Measurements from ENCODE around the gene RIN3.

RIN3 gene, protein sequence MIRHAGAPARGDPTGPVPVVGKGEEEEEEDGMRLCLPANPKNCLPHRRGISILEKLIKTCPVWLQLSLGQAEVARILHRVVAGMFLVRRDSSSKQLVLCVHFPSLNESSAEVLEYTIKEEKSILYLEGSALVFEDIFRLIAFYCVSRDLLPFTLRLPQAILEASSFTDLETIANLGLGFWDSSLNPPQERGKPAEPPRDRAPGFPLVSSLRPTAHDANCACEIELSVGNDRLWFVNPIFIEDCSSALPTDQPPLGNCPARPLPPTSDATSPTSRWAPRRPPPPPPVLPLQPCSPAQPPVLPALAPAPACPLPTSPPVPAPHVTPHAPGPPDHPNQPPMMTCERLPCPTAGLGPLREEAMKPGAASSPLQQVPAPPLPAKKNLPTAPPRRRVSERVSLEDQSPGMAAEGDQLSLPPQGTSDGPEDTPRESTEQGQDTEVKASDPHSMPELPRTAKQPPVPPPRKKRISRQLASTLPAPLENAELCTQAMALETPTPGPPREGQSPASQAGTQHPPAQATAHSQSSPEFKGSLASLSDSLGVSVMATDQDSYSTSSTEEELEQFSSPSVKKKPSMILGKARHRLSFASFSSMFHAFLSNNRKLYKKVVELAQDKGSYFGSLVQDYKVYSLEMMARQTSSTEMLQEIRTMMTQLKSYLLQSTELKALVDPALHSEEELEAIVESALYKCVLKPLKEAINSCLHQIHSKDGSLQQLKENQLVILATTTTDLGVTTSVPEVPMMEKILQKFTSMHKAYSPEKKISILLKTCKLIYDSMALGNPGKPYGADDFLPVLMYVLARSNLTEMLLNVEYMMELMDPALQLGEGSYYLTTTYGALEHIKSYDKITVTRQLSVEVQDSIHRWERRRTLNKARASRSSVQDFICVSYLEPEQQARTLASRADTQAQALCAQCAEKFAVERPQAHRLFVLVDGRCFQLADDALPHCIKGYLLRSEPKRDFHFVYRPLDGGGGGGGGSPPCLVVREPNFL

DNA sequence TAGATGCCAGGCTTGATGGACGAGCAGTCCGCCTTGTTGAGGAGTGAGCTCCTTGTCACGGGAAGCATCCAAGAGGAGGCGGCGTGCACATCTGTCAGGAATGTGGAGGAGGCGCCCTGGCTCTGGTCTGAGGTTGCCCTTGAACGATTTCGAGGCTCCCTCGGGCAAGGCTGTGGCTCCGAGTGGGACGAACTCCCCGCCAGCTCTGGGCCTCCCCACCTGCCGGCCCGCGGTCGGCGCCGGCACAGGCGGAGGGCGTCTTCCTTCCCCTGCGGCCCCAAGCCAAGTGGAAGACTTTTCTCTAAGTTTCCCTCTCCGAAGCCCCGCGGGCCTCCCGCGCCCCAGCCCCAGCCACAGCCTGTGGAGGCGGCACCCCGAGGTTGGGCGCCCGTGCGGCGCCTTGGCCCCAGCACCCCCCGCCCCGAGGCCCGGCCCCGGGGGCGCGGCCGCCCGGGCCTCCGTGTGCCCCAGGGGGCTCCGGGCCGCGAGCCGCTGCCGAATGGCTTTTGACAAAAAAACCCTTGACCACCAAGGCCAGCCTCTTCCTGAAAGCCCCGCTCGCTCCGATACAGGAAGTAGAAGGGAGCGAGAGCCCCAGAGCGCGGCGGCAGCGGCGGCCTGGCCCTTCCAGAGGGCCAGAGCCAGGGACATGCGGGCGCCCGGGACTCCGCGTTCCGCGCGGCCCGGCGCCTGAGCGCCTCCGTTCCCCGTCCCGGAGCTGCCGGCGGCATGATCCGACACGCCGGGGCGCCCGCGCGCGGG is at the start of gene RIN3:
TSS of gene RIN3 (plus strand) at position 578 of the 762 bp plus-strand sequence. CDS start at position 730, 152 bp downstream.
- Mint-ChIP-seq H3K27me3 (no peaks in the 10 kb centered on the region), H3K27ac (peak within 1 kb of the TSS; percentile 23), H3K4me3 (peak within 1 kb of the TSS; percentile 81), H3K36me3 (no peaks in the 10 kb centered on the region), H3K4me1 (peaks cover 39% of the 10 kb centered on the region), H3K9me3 (no peaks in the 10 kb centered on the region)

DNA sequence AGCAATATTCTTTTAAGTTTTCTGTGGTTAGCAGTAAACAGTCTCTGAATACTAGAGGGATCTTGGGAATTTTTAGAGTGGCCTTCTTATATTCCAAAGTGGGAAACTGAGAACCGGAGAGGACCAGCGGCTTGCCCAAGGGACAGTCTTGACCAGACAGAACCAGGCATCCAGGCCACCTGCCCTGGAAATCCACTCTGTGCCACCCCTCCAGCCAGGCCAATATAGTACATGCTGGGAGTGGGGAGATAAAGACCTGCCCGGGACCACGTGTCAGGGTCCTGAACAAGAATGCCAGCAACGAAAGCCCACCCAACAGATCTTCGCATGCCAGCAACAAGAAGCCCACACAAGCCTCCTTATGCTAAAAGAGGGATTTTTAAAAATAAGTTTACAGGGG is 49.4 kb upstream of the RIN3 start:
- Mint-ChIP-seq H3K27ac (no peak overlapping the region), H3K4me1 (peaks cover 10% of the 10 kb centered on the region)

DNA sequence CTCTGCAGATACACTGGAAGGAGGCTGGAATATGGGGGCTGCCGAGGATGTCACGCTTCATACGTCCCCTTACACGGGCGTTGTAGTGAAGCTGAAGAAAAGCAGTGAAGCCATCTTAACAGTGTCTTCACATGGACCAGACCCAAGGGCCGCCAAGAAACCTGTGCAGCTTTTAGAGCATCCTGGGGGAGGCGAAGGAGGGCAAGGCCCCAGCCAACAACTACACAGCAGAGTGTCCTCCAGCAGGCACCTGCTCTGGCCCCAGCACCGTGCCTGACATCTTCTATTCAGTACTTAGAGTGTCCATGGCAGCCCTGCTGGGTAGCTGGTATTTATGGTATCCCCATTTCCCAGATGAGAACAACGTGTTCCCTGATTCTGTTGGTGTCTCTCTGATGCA is 48.9 kb upstream of the RIN3 start:
- Mint-ChIP-seq H3K4me3 (no peak overlapping the region), H3K27ac (no peak overlapping the region), H3K9me3 (no peaks in the 10 kb centered on the region), H3K36me3 (peaks cover 4% of the 10 kb centered on the region), H3K27me3 (peaks cover 1% of the 10 kb centered on the region), H3K4me1 (peaks cover 10% of the 10 kb centered on the region)

More for the DNA sequence above, 49.4 kb upstream of the RIN3 start:
- H3K36me3 Mint-ChIP-seq, result peaks cover 4% of the 10 kb centered on the region
- peaks cover 1% of the 10 kb centered on the region for H3K27me3 Mint-ChIP-seq
- no peaks in the 10 kb centered on the region for H3K9me3 Mint-ChIP-seq
- no peak overlapping the region for H3K4me3 Mint-ChIP-seq

DNA sequence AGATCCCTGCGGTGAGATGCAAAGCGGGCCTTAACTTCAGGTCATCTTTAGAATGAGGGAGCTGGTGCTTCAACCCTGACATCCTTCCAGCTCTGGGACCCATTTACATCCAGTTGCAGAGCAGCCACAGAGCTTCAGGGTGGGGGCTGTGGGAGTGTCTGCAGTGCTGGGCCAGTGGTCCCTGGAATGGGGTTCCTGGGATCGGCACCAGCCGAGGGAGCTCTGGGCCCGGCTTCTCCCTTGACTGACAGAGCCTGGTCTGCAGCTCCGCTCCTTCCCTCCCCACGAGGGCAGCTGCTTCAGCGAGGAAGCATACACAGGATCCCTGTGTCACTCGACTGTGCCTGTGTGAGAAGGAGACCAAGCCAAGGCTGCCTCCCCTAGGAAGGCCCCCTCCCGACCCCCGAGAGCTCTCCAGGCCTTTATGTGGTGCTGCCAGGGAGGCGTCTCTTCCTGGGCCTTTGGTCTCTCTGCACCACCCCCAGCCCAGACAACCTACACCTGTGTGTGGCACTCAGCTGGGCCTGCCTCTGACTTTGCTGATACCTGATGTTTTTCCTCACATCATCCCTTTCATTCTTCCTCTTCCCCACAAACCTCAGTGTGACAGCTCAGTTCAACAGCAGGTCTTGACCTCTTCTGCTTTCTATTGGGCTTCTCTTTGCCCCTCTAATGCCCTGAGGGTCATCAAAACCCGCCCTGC is 48.1 kb upstream of the RIN3 start:
- Mint-ChIP-seq H3K4me1 (peaks cover 10% of the 10 kb centered on the region), H3K36me3 (peaks cover 4% of the 10 kb centered on the region), H3K9me3 (no peaks in the 10 kb centered on the region), H3K4me3 (no peak overlapping the region), H3K27ac (no peak overlapping the region), H3K27me3 (peaks cover 1% of the 10 kb centered on the region)

DNA sequence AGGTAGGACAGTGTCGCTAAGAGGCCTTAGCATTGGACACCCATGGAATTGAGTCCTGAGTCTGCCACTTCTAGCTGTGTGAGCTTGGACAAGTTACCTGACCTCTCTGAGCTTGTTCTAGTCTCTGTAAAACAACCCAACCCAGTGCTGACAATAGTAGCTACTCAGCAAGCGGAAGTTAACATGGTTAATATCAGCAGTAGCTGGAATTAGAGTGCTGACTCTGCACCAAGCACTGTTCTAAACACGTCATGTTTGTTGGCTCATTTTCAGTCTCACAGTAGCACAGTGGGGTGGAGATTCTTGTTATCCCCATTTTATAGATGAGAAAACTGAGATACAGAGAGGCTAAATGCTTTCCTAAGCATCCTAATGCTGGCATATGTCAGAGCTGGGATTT is 47.5 kb upstream of the RIN3 start:
- H3K4me3 Mint-ChIP-seq, result no peak overlapping the region
- no peaks in the 10 kb centered on the region for H3K9me3 Mint-ChIP-seq
- H3K27ac Mint-ChIP-seq, result no peak overlapping the region
- peaks cover 1% of the 10 kb centered on the region for H3K27me3 Mint-ChIP-seq
- peaks cover 4% of the 10 kb centered on the region for H3K36me3 Mint-ChIP-seq
- peaks cover 10% of the 10 kb centered on the region for H3K4me1 Mint-ChIP-seq

DNA sequence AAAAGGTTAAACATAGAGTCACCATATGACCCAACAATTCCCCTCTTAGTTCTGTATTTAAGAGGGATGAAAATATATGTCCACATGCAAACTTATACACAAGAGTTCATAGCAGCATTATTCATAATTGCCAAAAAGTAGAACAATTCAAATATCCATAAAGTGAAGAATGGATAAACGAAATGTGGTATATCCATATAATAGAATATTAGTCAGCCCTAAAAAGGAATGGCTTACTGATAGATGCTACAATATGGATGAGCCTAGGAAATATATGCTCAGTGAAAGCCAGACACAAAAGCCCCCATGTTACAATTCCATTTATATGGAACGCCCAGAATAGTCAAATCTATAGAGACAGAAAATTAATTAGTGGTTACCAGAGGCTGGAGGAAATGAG is 44.1 kb upstream of the RIN3 start:
- H3K4me1 Mint-ChIP-seq, result peaks cover 14% of the 10 kb centered on the region
- H3K4me3 Mint-ChIP-seq, result no peak overlapping the region
- H3K27ac Mint-ChIP-seq, result no peak overlapping the region
- no peaks in the 10 kb centered on the region for H3K27me3 Mint-ChIP-seq
- H3K36me3 Mint-ChIP-seq, result peaks cover 4% of the 10 kb centered on the region
- no peaks in the 10 kb centered on the region for H3K9me3 Mint-ChIP-seq

DNA sequence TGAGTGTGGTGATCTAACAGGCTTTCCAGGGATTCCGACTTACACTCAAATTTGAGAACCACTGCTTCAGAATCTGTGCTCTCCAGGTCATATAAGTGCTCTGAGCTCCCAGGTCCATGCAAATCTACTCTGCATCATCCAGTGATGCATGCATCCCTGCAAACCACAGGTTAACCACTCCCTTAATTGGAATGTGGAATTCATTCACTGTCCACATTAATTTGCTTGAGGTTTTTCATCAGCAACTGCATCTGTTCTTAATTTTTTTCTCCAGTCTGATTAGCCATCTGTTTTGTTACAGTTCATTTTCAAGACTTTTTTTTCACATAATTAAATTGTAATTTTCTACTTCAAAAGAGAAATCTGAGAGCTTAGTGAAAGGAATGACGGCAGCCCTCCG is 43.4 kb upstream of the RIN3 start:
- H3K4me3 Mint-ChIP-seq, result no peak overlapping the region
- peaks cover 14% of the 10 kb centered on the region for H3K4me1 Mint-ChIP-seq
- no peaks in the 10 kb centered on the region for H3K9me3 Mint-ChIP-seq
- H3K27ac Mint-ChIP-seq, result no peak overlapping the region
- peaks cover 4% of the 10 kb centered on the region for H3K36me3 Mint-ChIP-seq
- H3K27me3 Mint-ChIP-seq, result no peaks in the 10 kb centered on the region

DNA sequence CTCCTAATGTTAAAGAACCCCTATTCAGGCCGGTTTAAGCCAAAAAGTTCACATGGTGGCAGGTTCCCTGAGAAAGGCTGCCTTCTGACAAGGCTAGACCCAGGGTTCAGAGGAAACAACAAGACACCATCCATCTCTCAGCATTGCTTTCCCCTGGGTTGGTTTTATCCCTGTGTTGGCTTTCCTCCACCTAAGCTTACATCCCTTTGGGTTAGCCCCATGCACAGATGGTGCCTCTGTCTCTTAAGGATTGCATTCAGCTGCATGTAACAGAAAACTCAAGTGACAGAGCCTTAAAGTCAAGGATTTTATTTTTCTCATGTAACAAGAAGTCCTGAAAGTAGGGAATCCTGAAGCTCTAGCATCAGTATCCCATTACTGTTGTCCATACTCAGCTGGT is 42.8 kb upstream of the RIN3 start:
- Mint-ChIP-seq H3K9me3 (no peaks in the 10 kb centered on the region), H3K27ac (no peak overlapping the region), H3K27me3 (no peaks in the 10 kb centered on the region), H3K4me3 (no peak overlapping the region), H3K4me1 (peaks cover 14% of the 10 kb centered on the region), H3K36me3 (peaks cover 4% of the 10 kb centered on the region)

DNA sequence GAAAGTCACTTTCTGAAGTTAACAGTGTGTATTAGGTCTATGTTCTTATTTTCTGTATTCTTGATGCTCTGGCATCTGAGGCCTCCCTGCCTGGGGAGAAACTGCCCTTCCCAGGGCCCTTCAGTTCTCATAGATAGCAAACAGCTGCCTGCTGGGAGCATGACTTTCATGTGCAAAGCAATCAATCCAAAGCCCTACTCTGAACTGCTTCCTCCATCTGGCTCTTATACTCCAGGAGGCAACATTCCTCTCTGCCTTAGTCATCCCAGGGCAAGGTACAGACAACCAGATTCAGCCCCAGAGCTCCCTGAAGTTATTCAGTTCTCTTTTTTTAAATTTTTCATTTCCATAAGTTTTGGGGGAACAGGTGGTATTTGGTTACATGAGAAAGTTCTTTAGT is 41.7 kb upstream of the RIN3 start:
- Mint-ChIP-seq H3K9me3 (no peaks in the 10 kb centered on the region), H3K4me3 (no peak overlapping the region), H3K27me3 (no peaks in the 10 kb centered on the region), H3K4me1 (peaks cover 14% of the 10 kb centered on the region), H3K36me3 (peaks cover 4% of the 10 kb centered on the region), H3K27ac (no peak overlapping the region)

DNA sequence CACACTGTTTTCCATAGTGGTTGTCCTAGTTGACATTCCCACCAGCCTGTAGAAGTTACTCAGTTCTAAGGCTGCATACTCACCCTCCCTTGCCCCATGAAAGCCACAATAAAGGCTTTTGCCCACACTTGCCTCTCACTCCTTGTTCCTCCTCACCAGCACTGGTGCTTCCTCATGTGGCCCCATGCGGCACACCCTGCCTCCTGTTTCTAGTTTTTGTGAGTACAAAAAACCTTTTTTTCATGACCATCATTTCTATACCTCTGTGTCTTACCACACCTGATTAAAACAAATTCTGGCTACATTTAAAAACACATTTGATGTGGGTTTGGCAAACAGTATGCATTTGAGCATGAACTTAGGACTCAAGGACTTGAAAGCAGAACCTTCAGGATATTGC is 40.7 kb upstream of the RIN3 start:
- Mint-ChIP-seq H3K9me3 (no peaks in the 10 kb centered on the region), H3K27ac (no peak overlapping the region), H3K4me1 (peaks cover 14% of the 10 kb centered on the region), H3K36me3 (peaks cover 2% of the 10 kb centered on the region), H3K27me3 (no peaks in the 10 kb centered on the region), H3K4me3 (no peak overlapping the region)

DNA sequence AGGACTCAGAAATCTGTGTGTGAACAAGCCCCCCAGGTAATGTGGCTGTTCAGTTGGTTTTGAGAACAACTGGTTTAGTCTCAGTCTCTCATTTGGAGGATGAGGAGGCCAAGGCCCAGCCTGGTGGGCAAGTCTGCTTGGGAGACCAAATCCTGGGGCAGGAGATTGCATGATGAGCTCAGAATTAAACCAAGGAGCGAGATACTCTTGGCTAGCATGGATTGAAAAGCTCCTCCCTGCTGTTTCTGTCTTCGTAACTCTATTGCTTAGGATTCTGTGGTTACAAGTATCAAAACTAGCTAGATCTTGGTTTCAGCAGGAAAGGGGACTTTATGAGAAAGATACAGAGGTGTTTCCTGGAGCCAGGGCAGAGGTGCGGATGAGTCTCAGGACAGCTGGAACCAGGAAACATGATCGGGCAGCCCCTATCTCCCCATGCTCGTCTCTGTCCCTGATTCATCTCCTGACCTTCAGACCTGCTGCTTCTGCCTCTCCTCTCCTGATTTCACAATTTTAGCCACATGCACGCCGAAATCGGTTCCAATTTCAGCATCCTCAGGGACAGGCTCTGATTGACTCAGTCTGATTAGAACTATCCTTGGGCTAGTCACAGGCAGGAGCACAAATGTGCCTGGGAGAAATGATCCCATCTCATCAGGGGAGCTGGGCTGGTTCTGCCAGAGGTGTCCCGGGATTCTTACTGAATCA is 40.2 kb upstream of the RIN3 start:
- no peak overlapping the region for H3K4me3 Mint-ChIP-seq
- peaks cover 14% of the 10 kb centered on the region for H3K4me1 Mint-ChIP-seq
- no peaks in the 10 kb centered on the region for H3K9me3 Mint-ChIP-seq
- H3K27ac Mint-ChIP-seq, result no peak overlapping the region
- peaks cover 2% of the 10 kb centered on the region for H3K36me3 Mint-ChIP-seq
- no peaks in the 10 kb centered on the region for H3K27me3 Mint-ChIP-seq

DNA sequence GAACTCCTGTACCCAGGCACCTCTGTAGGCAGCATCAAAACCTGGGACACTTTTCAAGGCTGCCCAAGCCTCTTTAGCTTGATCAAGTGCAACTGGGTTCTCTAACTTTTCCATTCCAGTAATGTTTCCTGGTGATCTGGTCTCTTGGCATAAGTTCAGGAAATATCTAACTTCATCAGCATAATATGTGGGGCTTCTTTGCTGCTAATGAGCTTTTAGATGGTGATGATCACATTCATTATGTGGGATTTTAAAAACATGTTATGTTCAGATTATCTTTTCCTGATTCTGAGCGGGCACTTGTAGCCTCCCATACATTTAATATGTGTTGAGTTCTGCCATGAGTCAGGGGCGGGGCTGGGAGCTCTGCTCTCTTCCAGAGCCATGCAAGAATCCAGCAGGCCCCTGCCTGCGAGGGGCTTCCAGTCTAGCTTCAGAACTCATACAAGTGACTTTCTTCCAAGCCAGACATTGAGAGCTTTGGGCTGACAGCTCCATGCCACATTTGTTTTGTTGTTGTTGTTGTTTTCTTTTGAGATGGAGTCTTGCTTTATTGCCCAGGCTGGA is 39.5 kb upstream of the RIN3 start:
- H3K9me3 Mint-ChIP-seq, result no peaks in the 10 kb centered on the region

DNA sequence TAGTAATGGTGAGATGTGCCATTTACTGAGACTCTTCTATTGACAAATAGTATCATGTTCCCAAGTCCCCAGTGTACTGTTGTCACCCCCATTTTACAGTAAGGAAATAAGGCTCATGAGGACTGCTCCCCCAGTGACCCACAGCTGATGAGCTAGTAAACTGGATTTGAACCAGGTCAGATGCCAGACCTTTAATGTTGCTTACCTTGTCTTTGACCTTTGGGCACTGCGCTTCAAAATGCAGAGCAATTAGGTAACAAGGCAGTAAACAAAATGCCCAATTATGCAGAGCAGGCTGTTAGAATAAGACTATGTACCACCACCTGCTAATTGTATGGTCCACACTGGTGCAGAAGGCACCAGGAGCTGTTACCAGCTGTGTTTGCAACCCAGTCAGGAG is 38.5 kb upstream of the RIN3 start:
- no peaks in the 10 kb centered on the region for H3K9me3 Mint-ChIP-seq
- H3K36me3 Mint-ChIP-seq, result peaks cover 3% of the 10 kb centered on the region
- H3K4me3 Mint-ChIP-seq, result no peak overlapping the region
- no peaks in the 10 kb centered on the region for H3K27me3 Mint-ChIP-seq
- no peak overlapping the region for H3K27ac Mint-ChIP-seq
- peaks cover 14% of the 10 kb centered on the region for H3K4me1 Mint-ChIP-seq

More for the DNA sequence above, 39.5 kb upstream of the RIN3 start:
- Mint-ChIP-seq H3K27ac (no peak overlapping the region), H3K4me3 (no peak overlapping the region), H3K36me3 (peaks cover 2% of the 10 kb centered on the region), H3K27me3 (no peaks in the 10 kb centered on the region), H3K4me1 (peaks cover 14% of the 10 kb centered on the region)

Data from activated naive CD4-positive, alpha-beta T cell treated with anti-CD3 and anti-CD28 coated beads, Interleukin-2, amount 50 U/mL, for 24 hours (primary cell).